ENCODE results near the gene COIL. TPM values are rescaled to one million over a fixed set of nuclear protein-coding genes. Genes with fewer than 3 reads are reported as not detected.

COIL gene
- total and polyA plus RNA-seq, 9 of the 15 experiments (the other 6 are each of a cell fraction or from before 2014, with no cell fraction given), result 23.9 to 41.3 (median 28.7) TPM

GRCh38 chr17:56977673-56978395 lies 17.0 kb upstream of the COIL start, which contains the start of gene SCPEP1 (continued):
- TF ChIP-seq ZBTB43 (CRISPR knock-in tag; IDR thresholded peaks at IDR 0.05) (no peak), SMARCA5 (IDR thresholded peaks at IDR 0.05) (no peak), MIER1 (IDR thresholded peaks at IDR 0.05; ENCODE audit: low read depth) (no peak), HNRNPLL (IDR thresholded peaks at IDR 0.05; ENCODE audit: low read depth, low read length, poor library complexity, severe bottlenecking) (no peak), PCBP1 (IDR thresholded peaks at IDR 0.05; ENCODE audit: low read depth, low read length, poor library complexity, severe bottlenecking) (no peak), TBP (optimal IDR thresholded peaks at IDR 0.05; ENCODE audit: low read depth, low read length) (peak; percentile 60), NFYB (IDR thresholded peaks at IDR 0.05; ENCODE audit: extremely low read depth, insufficient read length) (no peak), LEF1 (IDR thresholded peaks at IDR 0.05) (0 out of 2 replicates have a peak, but pooled peaks have one; percentile 29), RBM15 (IDR thresholded peaks at IDR 0.05; ENCODE audit: insufficient read depth, low read length) (no peak), ATF1 (CRISPR knock-in tag; IDR thresholded peaks at IDR 0.05) (no peak), ATF1 (tag; IDR thresholded peaks at IDR 0.05) (no peak), IRF2 (CRISPR knock-in tag; IDR thresholded peaks at IDR 0.05) (no peak), HCFC1 (IDR thresholded peaks at IDR 0.05; ENCODE audit: low read depth, low read length) (no peak), MEF2D (tag; conservative IDR thresholded peaks at IDR 0.05; ENCODE audit: low read depth) (no peak), IRF1 (CRISPR knock-in tag; IDR thresholded peaks at IDR 0.05; ENCODE audit: borderline replicate concordance) (no peak), SNRNP70 (optimal IDR thresholded peaks at IDR 0.05; ENCODE audit: low read depth, low read length) (no peak), PHF21A (IDR thresholded peaks at IDR 0.05; ENCODE audit: borderline replicate concordance, low read depth) (no peak), KDM5B (IDR thresholded peaks at IDR 0.05; ENCODE audit: insufficient replicate concordance, low read depth, low read length) (peak; percentile 40), ATF7 (IDR thresholded peaks at IDR 0.05) (no peak), FOSL1 (tag; conservative IDR thresholded peaks at IDR 0.05) (no peak), BHLHE40 (IDR thresholded peaks at IDR 0.05; ENCODE audit: low read length) (peak; percentile 87), SP1 (CRISPR knock-in tag; IDR thresholded peaks at IDR 0.05) (peak; percentile 32; the same call in 1 of the 2 replicates), KHSRP (IDR thresholded peaks at IDR 0.05) (no peak), ZNF212 (CRISPR knock-in tag; IDR thresholded peaks at IDR 0.05) (no peak), HDAC1 (IDR thresholded peaks at IDR 0.05) (no peak), RFX7 (CRISPR knock-in tag; IDR thresholded peaks at IDR 0.05) (no peak), NCOA6 (IDR thresholded peaks at IDR 0.05) (no peak)
- TF ChIP-seq, protein P1, sequence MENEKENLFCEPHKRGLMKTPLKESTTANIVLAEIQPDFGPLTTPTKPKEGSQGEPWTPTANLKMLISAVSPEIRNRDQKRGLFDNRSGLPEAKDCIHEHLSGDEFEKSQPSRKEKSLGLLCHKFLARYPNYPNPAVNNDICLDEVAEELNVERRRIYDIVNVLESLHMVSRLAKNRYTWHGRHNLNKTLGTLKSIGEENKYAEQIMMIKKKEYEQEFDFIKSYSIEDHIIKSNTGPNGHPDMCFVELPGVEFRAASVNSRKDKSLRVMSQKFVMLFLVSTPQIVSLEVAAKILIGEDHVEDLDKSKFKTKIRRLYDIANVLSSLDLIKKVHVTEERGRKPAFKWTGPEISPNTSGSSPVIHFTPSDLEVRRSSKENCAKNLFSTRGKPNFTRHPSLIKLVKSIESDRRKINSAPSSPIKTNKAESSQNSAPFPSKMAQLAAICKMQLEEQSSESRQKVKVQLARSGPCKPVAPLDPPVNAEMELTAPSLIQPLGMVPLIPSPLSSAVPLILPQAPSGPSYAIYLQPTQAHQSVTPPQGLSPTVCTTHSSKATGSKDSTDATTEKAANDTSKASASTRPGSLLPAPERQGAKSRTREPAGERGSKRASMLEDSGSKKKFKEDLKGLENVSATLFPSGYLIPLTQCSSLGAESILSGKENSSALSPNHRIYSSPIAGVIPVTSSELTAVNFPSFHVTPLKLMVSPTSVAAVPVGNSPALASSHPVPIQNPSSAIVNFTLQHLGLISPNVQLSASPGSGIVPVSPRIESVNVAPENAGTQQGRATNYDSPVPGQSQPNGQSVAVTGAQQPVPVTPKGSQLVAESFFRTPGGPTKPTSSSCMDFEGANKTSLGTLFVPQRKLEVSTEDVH (IDR thresholded peaks at IDR 0.05; ENCODE audit: low read depth, partially characterized antibody), result no peak
